ENCODE results near the gene CHRD.

Gene CHRD

DNA sequence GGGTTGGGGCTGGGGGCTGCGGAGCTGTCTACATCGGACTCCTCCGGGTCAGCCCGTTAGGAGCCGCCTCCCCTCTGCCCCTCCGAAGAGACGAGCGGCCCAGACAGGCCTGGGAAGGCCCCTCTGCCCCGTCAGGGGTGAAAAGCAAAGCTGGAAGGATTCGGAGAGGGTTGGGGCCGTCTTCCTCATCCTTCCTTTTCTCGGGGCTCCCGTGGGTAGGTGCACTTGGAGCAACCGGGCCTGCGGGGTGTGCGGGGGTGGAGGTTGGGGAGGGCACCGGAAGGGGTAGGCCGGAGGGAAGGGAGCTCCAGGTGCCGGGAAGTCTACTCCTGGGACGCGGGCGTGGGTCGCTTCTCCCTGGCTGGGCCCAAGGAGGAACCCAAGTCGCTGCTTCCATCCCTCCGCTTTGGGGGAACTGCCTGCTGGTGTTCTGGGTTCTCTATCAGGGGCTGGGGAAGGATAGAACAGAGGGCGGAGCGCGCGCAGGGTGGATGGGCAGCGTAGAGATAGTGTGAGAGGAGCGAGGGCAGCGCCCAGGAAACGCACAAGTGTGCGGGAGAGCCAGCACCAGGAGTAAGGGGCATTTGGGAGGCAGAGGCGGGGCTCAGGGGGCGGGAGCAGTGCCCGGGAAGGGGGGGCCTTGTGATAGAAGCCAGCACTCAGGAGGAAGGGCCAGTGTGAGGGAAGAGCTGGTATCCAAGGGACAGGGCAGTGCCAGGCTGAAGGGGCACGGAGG is 17.8 kb upstream of the CHRD start:
- peak in 1 of 2 experiments; percentile 65 for DNase-seq

DNA sequence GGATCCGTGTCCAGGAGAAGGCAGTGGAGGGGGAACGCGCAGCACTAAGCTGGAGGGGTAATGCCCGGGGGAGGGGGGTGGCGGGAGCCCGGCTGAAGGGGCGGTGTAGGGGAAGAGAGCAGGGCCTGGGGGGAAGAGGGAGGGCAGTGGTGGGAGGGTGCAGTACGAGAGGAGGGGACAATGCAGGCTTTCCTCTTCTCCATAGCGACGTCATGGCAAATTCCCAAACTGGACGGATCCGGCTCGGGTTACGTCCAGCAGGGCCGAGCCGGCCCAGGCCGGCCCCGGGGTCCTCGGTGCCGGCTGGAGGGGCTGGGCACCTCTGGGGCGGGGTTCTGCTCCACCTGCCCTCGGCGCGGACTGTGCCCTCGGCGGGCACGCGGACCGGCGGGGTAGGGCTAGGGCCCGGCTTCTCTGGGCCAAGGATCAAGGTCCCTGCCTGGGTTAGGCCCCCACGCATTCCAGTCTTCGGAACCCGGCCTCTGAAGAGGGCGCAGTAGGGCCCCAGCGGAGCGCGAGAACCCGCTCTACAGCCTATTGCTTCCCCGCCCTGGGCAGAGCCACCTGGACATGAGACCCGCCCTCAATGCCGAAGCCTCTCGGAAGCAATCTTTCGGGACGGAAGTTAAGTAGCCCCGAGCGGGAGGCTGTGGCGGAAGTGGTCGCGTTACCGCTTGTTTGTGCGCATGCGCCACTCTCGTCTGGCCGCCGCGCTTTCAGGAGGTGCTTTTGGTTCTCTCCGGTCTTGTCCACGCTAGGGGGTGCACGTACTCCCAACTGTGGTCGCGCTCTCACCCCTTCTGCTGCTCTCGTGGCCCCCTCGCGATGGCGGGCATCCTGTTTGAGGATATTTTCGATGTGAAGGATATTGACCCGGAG is 16.9 kb upstream of the CHRD start:
- DNase-seq, result peak; percentile 98

- DNase-seq, result no peak
Observed at GRCh38 chr3:184366619-184367289, 13.1 kb upstream of the CHRD start.

GRCh38 chr3:184368116-184368515 is 11.7 kb upstream of the CHRD start:
- no peak for DNase-seq

DNA sequence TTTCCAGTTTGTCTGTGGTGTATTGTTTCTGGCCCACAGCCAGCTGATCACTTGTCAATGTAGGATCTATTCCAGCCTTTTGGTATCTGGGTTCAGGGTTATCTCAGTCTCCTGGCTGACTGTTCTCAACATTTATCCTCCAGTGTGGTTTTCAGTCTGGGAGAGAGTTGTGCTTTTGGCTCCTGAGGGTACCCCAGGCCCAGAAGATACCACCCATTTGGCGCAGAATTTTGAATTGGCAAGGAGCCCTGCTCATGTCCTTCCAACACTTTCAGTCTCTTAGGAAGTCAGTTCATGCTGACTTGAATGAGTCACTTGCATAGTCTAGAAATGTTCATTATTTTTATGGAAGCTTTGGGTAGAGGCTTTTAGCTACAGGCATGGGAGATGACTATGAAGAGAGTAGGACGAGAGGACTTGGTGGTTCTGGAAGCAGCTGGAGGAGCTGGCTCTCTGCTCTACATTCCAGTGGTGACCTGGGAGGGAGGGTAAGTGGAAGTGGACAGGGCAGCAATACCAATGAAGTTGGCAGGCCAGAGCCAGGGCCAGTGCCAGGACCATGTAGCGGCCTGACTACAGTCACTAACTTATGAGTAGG is 11.2 kb upstream of the CHRD start:
- DNase-seq, result no peak

DNA sequence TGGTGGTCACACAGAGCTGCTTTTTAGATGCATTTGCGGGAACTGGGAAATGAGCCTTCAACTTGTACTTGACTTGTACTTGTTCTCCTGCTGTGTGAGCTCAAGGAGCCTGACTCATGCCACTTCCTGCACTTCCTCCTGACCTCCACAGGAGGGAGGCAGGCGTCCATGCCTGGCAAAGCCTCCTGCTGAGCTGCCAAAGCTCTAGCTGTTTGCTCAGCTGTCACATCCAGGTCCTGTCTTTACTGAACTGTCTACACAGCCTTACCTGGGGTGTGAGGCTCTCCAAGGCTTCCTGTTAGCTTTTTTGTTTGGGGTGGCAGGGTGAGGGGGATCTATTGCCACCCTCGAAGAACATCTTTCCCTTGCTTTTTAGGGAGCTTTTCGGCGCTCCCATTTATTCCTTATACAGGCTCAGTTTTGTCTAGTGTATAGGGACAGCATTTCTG is 8.3 kb upstream of the CHRD start:
- peak; percentile 76 to 88 for DNase-seq

- DNase-seq, result no peak
Observed at GRCh38 chr3:184372296-184372821, 7.5 kb upstream of the CHRD start.

GRCh38 chr3:184372911-184373310 is 6.9 kb upstream of the CHRD start:
- DNase-seq, result no peak

GRCh38 chr3:184373422-184373821 is 6.4 kb upstream of the CHRD start:
- no peak for DNase-seq

DNA sequence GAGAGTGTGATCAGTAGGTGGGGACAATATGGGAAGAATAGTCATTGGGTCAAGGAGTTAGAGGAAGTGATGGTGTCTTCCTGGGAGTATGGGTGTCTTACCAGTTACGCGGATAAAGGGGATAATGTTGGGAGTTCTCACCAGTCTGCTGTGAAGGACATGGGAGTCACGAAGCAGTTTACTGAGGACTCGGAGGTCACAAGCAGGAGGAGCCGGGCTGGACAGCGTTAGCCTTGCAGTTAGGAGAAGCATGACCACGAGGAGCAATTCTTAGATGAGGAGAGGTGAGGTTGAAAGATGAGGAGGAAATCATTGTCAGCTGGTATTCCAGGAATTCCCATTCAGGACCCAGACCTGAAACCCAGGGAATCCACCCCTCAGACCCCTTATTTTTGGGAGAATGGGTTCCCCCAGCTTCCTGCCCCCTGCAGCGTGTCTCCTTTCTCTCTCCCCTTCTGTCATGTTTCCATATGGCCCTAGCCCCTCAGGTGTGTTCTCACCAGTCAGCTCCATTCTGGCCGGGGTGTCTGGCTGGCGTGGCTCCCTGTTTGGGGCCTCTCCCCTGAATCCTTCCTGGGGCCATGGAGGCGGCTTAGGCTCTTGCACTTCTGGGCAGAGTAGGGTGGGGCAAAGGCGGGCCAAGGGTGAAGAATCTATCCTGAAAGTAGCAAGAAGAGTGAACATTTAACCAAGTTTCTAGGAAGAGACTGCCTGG is 4.0 kb upstream of the CHRD start:
- DNase-seq, result no peak

DNA sequence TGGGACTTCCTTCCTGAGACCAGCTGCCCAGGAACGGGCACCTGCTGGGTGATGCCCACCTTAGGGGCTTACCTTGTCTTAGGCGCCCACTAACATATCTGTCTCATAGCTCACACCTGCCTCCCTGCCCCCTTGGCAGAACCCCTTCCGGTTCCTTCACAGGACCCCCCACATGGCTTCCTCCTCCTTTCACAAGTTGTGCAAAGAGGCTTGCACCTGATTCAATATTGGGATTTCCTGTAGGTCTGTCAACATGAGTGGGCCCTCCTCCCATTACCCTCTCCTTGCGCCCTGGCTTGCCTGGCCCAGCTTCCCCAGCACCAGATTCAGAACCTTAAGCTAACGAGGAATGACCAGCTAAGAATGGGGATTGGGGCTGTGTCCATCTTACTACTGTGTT is 2.5 kb upstream of the CHRD start:
- no peak for DNase-seq

GRCh38 chr3:184377882-184378445 is 1.9 kb upstream of the CHRD start, which contains the start of gene THPO:
Gene THPO (minus strand): TSS chr3:184378207. CDS start chr3:184376259, 1,948 bp downstream.
- DNase-seq, result no peak

GRCh38 chr3:184378651-184379357 is 1.1 kb upstream of the CHRD start:
- no peak for DNase-seq

- peak in 1 of 2 experiments; percentile 22 for DNase-seq
Observed at GRCh38 chr3:184380185-184380626, 352 bp downstream of the CHRD start.

DNA sequence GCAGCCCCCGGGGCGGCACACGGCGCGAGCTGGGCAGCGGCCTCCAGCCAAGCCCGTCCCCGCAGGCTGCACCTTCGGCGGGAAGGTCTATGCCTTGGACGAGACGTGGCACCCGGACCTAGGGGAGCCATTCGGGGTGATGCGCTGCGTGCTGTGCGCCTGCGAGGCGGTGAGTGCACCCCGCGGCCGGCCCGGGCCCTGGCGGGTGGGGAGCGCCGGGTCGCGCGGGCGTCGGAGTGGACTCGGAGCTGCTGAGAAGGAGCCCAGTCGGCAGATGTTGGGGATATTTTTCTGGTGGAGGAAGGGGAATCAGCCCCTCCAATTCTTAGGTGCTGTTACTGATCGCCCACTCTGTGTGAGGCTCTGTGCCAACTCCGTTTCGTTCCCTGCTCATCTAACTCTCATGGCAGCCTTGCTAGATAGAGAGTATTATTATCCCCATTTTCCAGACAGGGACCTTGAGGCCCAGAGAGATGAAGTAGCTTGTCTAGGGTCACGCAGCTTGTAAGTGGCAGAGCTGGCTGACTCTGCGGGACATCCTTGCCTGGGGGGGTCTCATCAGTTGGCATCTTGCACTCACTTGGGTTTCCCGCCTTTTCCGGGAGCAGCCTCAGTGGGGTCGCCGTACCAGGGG is 890 bp downstream of the CHRD start:
- DNase-seq, result no peak

DNA sequence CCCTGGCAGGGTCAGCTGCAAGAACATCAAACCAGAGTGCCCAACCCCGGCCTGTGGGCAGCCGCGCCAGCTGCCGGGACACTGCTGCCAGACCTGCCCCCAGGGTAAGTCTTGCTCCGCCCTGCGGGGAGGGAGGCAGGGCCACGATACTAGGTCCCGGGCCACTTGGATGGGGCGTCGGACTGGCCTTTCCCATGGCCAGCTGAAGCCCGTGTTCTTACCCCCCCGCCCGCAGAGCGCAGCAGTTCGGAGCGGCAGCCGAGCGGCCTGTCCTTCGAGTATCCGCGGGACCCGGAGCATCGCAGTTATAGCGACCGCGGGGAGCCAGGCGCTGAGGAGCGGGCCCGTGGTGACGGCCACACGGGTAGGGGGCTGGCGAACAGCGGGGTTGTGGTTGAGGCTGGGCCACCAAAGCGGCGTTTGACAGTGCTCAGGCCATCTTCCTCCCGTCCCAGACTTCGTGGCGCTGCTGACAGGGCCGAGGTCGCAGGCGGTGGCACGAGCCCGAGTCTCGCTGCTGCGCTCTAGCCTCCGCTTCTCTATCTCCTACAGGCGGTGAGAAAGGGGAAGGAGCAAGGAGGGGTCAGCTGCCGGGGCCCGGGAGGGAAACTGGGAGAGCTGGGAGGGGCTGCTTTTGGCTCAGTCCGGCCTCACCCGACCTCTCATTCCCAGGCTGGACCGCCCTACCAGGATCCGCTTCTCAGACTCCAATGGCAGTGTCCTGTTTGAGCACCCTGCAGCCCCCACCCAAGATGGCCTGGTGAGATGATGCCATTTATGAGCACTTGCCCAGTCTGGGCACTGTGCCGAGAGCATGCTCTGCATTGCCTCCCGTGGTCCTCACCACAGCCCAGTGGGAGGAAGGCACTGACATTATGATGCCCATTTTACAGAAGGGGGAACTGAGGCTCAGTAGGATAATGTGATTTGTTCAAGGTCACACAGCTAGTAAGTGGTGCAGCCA is 1.7 kb downstream of the CHRD start:
- DNase-seq, result no peak

DNA sequence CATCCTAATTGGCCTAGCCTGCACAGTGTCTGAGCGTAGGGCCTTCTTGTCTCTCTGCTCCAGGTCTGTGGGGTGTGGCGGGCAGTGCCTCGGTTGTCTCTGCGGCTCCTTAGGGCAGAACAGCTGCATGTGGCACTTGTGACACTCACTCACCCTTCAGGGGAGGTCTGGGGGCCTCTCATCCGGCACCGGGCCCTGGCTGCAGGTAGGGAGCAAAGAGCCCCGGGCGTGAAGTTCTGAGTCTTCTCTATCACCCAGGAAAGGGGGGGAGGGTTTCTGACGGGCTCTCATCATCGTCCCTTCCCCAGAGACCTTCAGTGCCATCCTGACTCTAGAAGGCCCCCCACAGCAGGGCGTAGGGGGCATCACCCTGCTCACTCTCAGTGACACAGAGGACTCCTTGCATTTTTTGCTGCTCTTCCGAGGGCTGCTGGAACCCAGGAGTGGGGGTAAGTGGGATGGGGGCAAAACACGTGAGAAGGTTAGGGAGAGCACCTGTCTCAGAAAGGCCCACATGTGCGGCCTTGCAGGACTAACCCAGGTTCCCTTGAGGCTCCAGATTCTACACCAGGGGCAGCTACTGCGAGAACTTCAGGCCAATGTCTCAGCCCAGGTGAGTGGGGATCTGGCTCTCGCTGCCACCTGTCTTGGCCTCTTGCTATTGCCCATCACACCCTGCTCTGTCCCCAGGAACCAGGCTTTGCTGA is 2.6 kb downstream of the CHRD start:
- DNase-seq, result no peak

DNA sequence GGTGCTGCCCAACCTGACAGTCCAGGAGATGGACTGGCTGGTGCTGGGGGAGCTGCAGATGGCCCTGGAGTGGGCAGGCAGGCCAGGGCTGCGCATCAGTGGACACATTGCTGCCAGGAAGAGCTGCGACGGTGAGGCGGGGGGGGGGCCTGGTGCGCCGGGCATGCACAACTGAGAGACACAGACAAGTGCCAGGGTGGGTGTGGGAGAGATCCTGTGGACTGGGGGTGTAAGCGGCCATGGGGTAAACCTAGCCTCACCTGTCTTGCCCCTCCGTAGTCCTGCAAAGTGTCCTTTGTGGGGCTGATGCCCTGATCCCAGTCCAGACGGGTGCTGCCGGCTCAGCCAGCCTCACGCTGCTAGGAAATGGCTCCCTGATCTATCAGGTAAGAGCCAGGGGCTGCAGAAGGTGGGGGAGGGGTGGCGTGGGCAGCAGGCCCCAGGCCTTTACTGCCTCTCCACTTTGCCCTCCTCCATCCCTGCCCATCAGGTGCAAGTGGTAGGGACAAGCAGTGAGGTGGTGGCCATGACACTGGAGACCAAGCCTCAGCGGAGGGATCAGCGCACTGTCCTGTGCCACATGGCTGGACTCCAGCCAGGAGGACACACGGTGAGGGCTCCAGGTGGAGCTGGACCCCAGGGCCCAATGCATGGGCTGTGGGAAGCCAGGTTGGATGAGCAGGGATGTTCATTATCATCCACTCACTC is 3.3 kb downstream of the CHRD start:
- no peak for DNase-seq
